K562 (cell line): ENCODE data around the gene ARSA. TPM values are rescaled to one million over a fixed set of nuclear protein-coding genes. Genes with fewer than 3 reads are reported as not detected.

Source experiments
- ATAC-seq: fragments of 200-7000 bp; cut with Tn5 transposase; 3 replicates; pipeline ENCODE4 v1.9.1; 2020; ENCODE audit warnings: moderate library complexity
- BruUV-seq: library from RNA; stranded (reverse); fragments of 400-500 nt; replicated peaks from 2 replicates; lab custom pipeline; 2021; lab: Mats Ljungman, UMichigan
- CTCF ChIA-PET: fragments of 300-600 bp; formaldehyde crosslinking; extraction: SDS; loops from one replicate; lab custom pipeline; 2021; ENCODE audit warnings: low intra/inter-chr PET ratio; lab: Yijun Ruan, JAX
- POLR2A ChIA-PET: fragments of 300-600, 350-650 bp; sonication (Branson Sonifier 250); formaldehyde crosslinking; extraction: SDS; loops from one replicate; lab custom pipeline; 2021; ENCODE audit warnings: antibody characterized with exemption, inconsistent platforms; lab: Yijun Ruan, JAX
- DNase-seq, 4 experiments: peaks; one replicate each; pipeline versions ENCODE4 v3.0.0 to v3.0.0-alpha.2; 2011 to 2018; ENCODE audit warnings: low spot score in 3 of 4, mixed read lengths in 3 of 4; ENCODE audit errors: extremely low read depth in 1 of 4
- FAIRE-seq: peaks from 2 replicates; lab custom pipeline; 2011; peaks lifted over from hg19 to GRCh38; lab: Jason Lieb, UNC
- H2AFZ ChIP-seq: 2 replicates; pipeline ENCODE4 v1.6.0; 2011; ENCODE audit warnings: low read depth, low read length, control low read depth, inconsistent platforms
- H3K27ac ChIP-seq: fragments of 200-600 bp; 3 replicates; pipeline ENCODE4 v1.8.0; 2011; ENCODE audit warnings: low read depth, mild to moderate bottlenecking, control low read depth, inconsistent platforms, low read length, moderate library complexity, mixed read lengths; ENCODE audit errors: extremely low read depth
- H3K27me3 ChIP-seq, 2 experiments: fragments of 300-600 bp in 1 of 2; 2 replicates in 1 of 2; 3 replicates in 1 of 2; pipeline versions ENCODE4 v1.6.0 to v1.8.0; 2011; ENCODE audit warnings: inconsistent platforms in 2 of 2, low read length in 2 of 2, mild to moderate bottlenecking in 1 of 2, mixed read lengths in 1 of 2, moderate library complexity in 1 of 2; ENCODE audit not compliant: control insufficient read depth in 2 of 2, insufficient read depth in 2 of 2
- H3K36me3 ChIP-seq: fragments of 300-600 bp; 3 replicates; pipeline ENCODE4 v1.8.0; 2011; ENCODE audit warnings: mild to moderate bottlenecking, low read length, inconsistent platforms; ENCODE audit not compliant: control insufficient read depth, insufficient read depth
- H3K4me1 ChIP-seq, 2 experiments: fragments of 200-600 bp in 1 of 2; replicated peaks in 1 of 2; 2 replicates in 1 of 2; 3 replicates in 1 of 2; pipeline versions ENCODE4 v1.5.1 to v1.8.0; 2011; ENCODE audit warnings: inconsistent platforms in 2 of 2, low read length in 2 of 2, mild to moderate bottlenecking in 1 of 2, mixed read lengths in 1 of 2, moderate library complexity in 1 of 2; ENCODE audit not compliant: control insufficient read depth in 2 of 2, insufficient read depth in 2 of 2
- H3K4me2 ChIP-seq: 2 replicates; pipeline ENCODE4 v1.6.1; 2011; ENCODE audit warnings: low read length, control low read depth, inconsistent platforms, mixed read lengths; ENCODE audit not compliant: insufficient read depth
- H3K4me3 ChIP-seq: fragments of 200-600 bp; sonication (generic), shearing (Covaris generic); 2 replicates; pipeline ENCODE4 v1.5.1; 2016; ENCODE audit warnings: control low read depth, inconsistent platforms
- H3K79me2 ChIP-seq: fragments of 200-600 bp; 3 replicates; pipeline ENCODE4 v1.8.0; 2011; ENCODE audit warnings: low read length, inconsistent platforms; ENCODE audit not compliant: control insufficient read depth, insufficient read depth
- H3K9ac ChIP-seq, 2 experiments: 2 replicates each; pipeline versions ENCODE4 v1.6.0 to v1.6.1; 2011; ENCODE audit warnings: low read depth in 2 of 2, low read length in 2 of 2, control low read depth in 1 of 2, inconsistent platforms in 1 of 2, mild to moderate bottlenecking in 1 of 2, mixed read lengths in 1 of 2; ENCODE audit not compliant: insufficient read depth in 1 of 2
- H3K9me1 ChIP-seq: one replicate; pipeline ENCODE4 v1.6.0; 2011; ENCODE audit warnings: inconsistent platforms, mild to moderate bottlenecking, low read length, moderate library complexity; ENCODE audit not compliant: control insufficient read depth, insufficient read depth
- H3K9me3 ChIP-seq: replicated peaks from 2 replicates; pipeline ENCODE4 v1.5.1; 2011; ENCODE audit warnings: low read depth, low read length, inconsistent platforms; ENCODE audit not compliant: control insufficient read depth, insufficient read depth
- H4K20me1 ChIP-seq: replicated peaks from 2 replicates; pipeline ENCODE4 v1.6.1; 2011; ENCODE audit warnings: low read length, inconsistent platforms, mixed read lengths; ENCODE audit not compliant: control insufficient read depth, insufficient read depth
- KDM5B ChIP-seq: fragments of 200-600 bp; sonication (generic); IDR thresholded peaks from 2 replicates; pipeline ENCODE4 v1.6.1; 2012; ENCODE audit warnings: low read depth, mild to moderate bottlenecking, moderate library complexity, low read length, control low read depth, inconsistent platforms; ENCODE audit not compliant: insufficient replicate concordance
- NKRF ChIP-seq: fragments of 450-650 bp; IDR thresholded peaks from 2 replicates; pipeline ENCODE4 v1.6.1; 2016; ENCODE audit warnings: borderline replicate concordance
- PHTF2 ChIP-seq: fragments of 250-450 bp; sonication (Bioruptor Pico); IDR thresholded peaks from 2 replicates; pipeline ENCODE4 v1.5.0; 2021; ENCODE audit warnings: mild to moderate bottlenecking
- ZBTB11 ChIP-seq, 3 experiments: fragments of 200-800 bp in 1 of 3; fragments of 250-450 bp in 1 of 3; fragments of 450-650 bp in 1 of 3; sonication (Bioruptor Pico) in 1 of 3; sonication (Bioruptor generic) in 1 of 3; formaldehyde crosslinking in 1 of 3; IDR thresholded peaks; 2 replicates each; pipeline versions ENCODE4 v1.6.1 to v1.8.0; 2016 to 2022; ENCODE audit warnings: mild to moderate bottlenecking in 2 of 3, missing genetic modification characterization in 2 of 3, missing compliant biosample characterization in 1 of 3, moderate library complexity in 1 of 3
- ZBTB43 ChIP-seq: sonication (generic); formaldehyde crosslinking; IDR thresholded peaks from 2 replicates; pipeline ENCODE4 v1.8.0; 2023; ENCODE audit warnings: mild to moderate bottlenecking, missing genetic modification reagents
- WGBS: fragments of 100-300 bp; shearing (Covaris generic); methylation state at CpG from one replicate; pipeline ENCODE4 v1.1.6; 2016; ENCODE audit warnings: low coverage, mixed read lengths; ENCODE audit not compliant: insufficient coverage; ENCODE audit errors: missing lambda C conversion rate; 5-methylcytosine and 5-hydroxymethylcytosine counted together
- in situ Hi-C: fragments of 300-500 bp; cut with MboI; formaldehyde crosslinking; loops from 4 replicates; pipeline ENCODE4 v1.15.0; 2018; ENCODE audit warnings: inconsistent platforms, mixed read lengths
- intact Hi-C: fragments of 100-400 bp; cut with micrococcal nuclease; formaldehyde crosslinking; loops from 2 replicates; pipeline ENCODE4 v1.14.2; 2022
- polyA plus RNA-seq, 8 experiments: library from polyadenylated mRNA; depleted of rRNA in 4 of 8; stranded (reverse) in 5 of 8; unstranded in 3 of 8; fragments of >200 nt; fragmentation: Nextera tagmentation in 2 of 8; fragmentation: Illumina TruSeq in 1 of 8; extraction: Ambion mirVana in 2 of 8; extraction: Trizol in 1 of 8; gene quantifications; 2 replicates each; pipeline versions ENCODE4 v1.2.1 to v1.2.3, GENCODE V29; 2011 to 2014; ENCODE audit warnings: inconsistent platforms in 1 of 8, missing spikeins in 1 of 8
- total RNA-seq, 7 experiments: library from RNA; depleted of rRNA in 6 of 7; stranded (reverse); fragments of >200 nt in 6 of 7; fragmentation: Illumina TruSeq in 2 of 7; extraction: Trizol in 2 of 7; gene quantifications; 2 replicates each; pipeline versions ENCODE4 v1.2.1 to v1.2.3, GENCODE V29; 2011 to 2021; ENCODE audit warnings: low replicate concordance in 1 of 7

The ARSA gene
- total and polyA plus RNA-seq, 9 of the 15 experiments (the other 6 are each of a cell fraction or from before 2014, with no cell fraction given): 0.32 to 10.9 (median 1.8) TPM; not detected in 1

- FAIRE-seq (no peak), ATAC-seq (peak; percentile 39; the same call in 2 of the 3 replicates), DNase-seq (no peak)
- Histone ChIP-seq H3K4me3 (peak overlapping the region; percentile 76), H3K27me3 (no peaks in the 10 kb centered on the region), H3K4me2 (peak overlapping the region; percentile 84), H2AFZ (no peak overlapping the region), H4K20me1 (no peaks in the 10 kb centered on the region), H3K9me1 (no peaks in the 10 kb centered on the region), H3K79me2 (no peaks in the 10 kb centered on the region; the same call in 2 of the 3 replicates), H3K4me1 (peaks cover 5 to 43% of the 10 kb centered on the region in 2 experiments; a peak in 4 of 5 replicates), H3K9ac (peak overlapping the region; percentile 61 to 92; a peak in 3 of 4 replicates), H3K27ac (no peak overlapping the region), H3K9me3 (no peaks in the 10 kb centered on the region), H3K36me3 (no peaks in the 10 kb centered on the region)
- ChIA-PET POLR2A (interaction anchor here (0.8 to 1.1 kb wide), 2 partner anchors 12 to 14 kb away, joined by 3 to 5 read pairs; no protein-coding TSS in a partner anchor), CTCF (no interaction called here)
- intact Hi-C loops: no loop called here
- no TSS peak for BruUV-seq
- no peak for TF ChIP-seq NKRF
- no peak for TF ChIP-seq PHTF2
- no peak for TF ChIP-seq ZBTB11 (CRISPR knock-in tag; IDR thresholded peaks at IDR 0.05)
- no peak for TF ChIP-seq ZBTB43
- no peak for TF ChIP-seq KDM5B
- WGBS: 47% methylated on average over 7 of the region's 42 CpGs
- in situ Hi-C loops: no loop called here
These were observed 906 bp downstream of the ARSA start for GRCh38 chr22:50626850-50627641.
